ENCODE data around the gene CLN3.
"Not testable (repeated sequence)": the region's sequence is repeated elsewhere in the genome, so short reads cannot be mapped to it uniquely, and the experiment has no call there.

The CLN3 gene

GRCh38 chr16:28513484-28514181 is 21.8 kb upstream of the CLN3 start:
- DNase-seq (ENCODE audit: low read depth in 3 of 3, low spot score in 1 of 3) = no peak

GRCh38 chr16:28511801-28512789 is 20.2 kb upstream of the CLN3 start:
- DNase-seq (ENCODE audit: low read depth in 3 of 3, low spot score in 1 of 3) = no peak

- no peak for DNase-seq (ENCODE audit: low read depth in 3 of 3, low spot score in 1 of 3)
Measured at GRCh38 chr16:28511031-28511430, 19.2 kb upstream of the CLN3 start.

- no peak for DNase-seq (ENCODE audit: low read depth in 3 of 3, low spot score in 1 of 3)
Measured at GRCh38 chr16:28505489-28506137, 13.7 kb upstream of the CLN3 start.

GRCh38 chr16:28504707-28505404 is 13.0 kb upstream of the CLN3 start:
- DNase-seq (ENCODE audit: low read depth in 3 of 3, low spot score in 1 of 3) = no peak

- no peak for DNase-seq (ENCODE audit: low read depth in 3 of 3, low spot score in 1 of 3)
Measured at GRCh38 chr16:28503470-28504259, 11.8 kb upstream of the CLN3 start.

- DNase-seq (ENCODE audit: low read depth in 3 of 3, low spot score in 1 of 3) = no peak
Measured at GRCh38 chr16:28502290-28502689, 10.4 kb upstream of the CLN3 start.

- DNase-seq (ENCODE audit: low read depth in 3 of 3, low spot score in 1 of 3) = no peak
Measured at GRCh38 chr16:28501258-28502232, 9.7 kb upstream of the CLN3 start.

GRCh38 chr16:28500476-28501180 is 8.8 kb upstream of the CLN3 start:
- DNase-seq (ENCODE audit: low read depth in 3 of 3, low spot score in 1 of 3) = not testable (repeated sequence)

GRCh38 chr16:28499854-28500253 is 8.0 kb upstream of the CLN3 start:
- no peak for DNase-seq (ENCODE audit: low read depth in 3 of 3, low spot score in 1 of 3)

GRCh38 chr16:28498666-28499381 is 7.0 kb upstream of the CLN3 start:
- no peak for DNase-seq (ENCODE audit: low read depth in 3 of 3, low spot score in 1 of 3)

- DNase-seq (ENCODE audit: low read depth in 3 of 3, low spot score in 1 of 3) = no peak
Measured at GRCh38 chr16:28497861-28498599, 6.2 kb upstream of the CLN3 start.

- DNase-seq (ENCODE audit: low read depth in 3 of 3, low spot score in 1 of 3) = no peak
Measured at GRCh38 chr16:28497386-28497785, 5.5 kb upstream of the CLN3 start.

GRCh38 chr16:28496844-28497243 is 5.0 kb upstream of the CLN3 start:
- DNase-seq (ENCODE audit: low read depth in 3 of 3, low spot score in 1 of 3) = no peak

GRCh38 chr16:28495795-28496749 is 4.2 kb upstream of the CLN3 start:
- no peak for DNase-seq (ENCODE audit: low read depth in 3 of 3, low spot score in 1 of 3)
